HG02798 (cell line): ENCODE data around the gene TRAT1.
"Not testable (repeated sequence)": the region's sequence is repeated elsewhere in the genome, so short reads cannot be mapped to it uniquely, and the experiment has no call there.

ENCODE experiments used
- ATAC-seq: cut with Tn5 transposase; IDR thresholded peaks from one replicate; pipeline ENCODE4 v1.9.1; 2021; ENCODE audit warnings: mild to moderate bottlenecking; ENCODE audit not compliant: unreplicated experiment, poor library complexity

TRAT1 gene, protein sequence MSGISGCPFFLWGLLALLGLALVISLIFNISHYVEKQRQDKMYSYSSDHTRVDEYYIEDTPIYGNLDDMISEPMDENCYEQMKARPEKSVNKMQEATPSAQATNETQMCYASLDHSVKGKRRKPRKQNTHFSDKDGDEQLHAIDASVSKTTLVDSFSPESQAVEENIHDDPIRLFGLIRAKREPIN

DNA sequence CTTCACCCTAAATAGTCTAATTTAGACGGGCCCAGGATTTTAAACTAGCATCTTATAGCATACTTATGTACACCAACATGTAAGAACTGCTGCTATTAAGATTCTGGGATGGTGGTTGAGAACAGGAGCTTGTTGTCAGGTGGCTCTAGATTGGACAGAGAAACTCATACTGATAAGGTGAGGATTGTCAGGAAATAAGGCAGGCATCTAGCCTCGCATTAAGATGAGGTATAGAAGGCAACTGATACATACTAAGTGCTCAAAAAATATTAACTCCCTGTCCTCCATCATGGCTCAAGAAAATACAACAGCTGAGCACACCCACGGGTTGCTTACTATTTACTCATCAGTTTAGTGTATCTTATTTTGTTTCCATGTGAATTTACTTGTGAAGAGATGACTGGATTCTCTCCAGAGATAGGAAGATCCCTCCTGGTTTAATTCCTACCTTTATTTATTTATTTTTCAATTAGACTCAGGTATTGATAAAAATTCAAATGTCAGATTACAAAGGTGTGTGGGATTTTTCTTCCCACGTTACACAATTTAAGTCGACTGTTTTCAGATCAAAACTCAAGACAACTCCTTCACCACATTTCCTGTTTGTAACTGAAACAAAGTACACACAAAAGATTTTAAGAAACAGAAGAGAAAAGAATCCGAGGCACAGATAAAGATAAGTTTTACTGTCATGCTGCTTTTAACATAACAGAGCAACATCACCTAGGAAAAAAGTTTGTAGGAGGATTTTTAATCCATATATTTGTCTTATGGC lies at the start of gene TRAT1:
Gene TRAT1 (plus strand): TSS at position 664 of the 775 bp plus-strand sequence. CDS start 142 bp downstream, outside the sequence.
- no peak for ATAC-seq

DNA sequence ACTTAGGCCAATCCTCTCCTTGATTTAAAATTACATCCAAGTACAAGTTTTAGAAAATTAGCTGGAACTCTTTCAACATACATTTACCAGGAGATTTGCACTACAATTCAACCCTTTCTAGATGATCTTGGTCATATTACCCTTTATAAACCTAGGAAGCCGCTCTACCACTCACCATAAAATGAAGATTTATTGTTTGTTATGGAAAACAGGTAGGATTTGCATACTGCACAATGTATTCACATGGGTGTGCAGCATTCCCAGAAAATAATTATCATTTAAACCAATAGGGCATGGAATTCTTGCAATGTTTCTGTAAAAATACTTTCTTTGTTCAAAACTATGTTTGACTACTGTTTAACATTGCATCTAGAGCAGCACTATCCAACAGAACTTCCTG lies 46.9 kb upstream of the TRAT1 start:
- ATAC-seq = no peak

DNA sequence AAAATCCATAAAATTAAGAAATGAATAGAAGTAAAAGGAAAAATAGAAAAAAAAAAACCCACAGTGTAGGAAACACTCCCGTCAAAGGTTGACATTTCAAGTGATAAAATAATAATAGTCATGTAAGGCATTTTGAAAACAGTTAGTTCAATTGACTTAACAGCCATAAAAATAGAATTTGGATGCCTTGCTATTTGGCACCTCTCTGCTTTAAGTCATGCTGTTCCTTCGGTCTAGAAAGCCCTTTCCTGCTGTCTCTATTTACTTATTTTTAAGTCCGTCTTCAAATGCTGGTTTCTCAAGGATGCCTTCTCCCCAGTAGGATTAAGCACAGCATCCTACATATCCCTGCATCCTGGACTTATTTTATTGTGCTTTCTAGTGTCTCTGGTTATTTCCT lies 43.1 kb upstream of the TRAT1 start:
- no peak for ATAC-seq

DNA sequence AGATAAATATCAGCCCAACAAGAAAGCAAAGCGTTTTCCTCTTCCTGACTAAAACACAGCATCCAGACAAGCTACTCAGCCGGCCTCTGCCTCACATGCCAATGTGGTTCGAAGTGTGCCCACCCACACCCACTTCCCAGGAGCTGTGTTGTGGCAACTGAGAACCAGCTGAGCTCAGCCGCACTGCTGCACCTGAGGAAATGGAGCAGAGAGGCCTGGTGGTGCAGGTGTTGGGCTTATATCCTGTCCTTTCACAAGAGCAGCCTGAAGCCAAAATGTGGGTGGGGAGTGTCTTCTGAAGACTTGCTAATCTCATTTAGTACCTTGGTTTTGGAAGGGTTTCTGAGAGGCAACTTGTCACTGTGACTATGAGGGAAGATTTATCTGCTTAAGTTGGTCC lies 42.4 kb upstream of the TRAT1 start:
- no peak for ATAC-seq

DNA sequence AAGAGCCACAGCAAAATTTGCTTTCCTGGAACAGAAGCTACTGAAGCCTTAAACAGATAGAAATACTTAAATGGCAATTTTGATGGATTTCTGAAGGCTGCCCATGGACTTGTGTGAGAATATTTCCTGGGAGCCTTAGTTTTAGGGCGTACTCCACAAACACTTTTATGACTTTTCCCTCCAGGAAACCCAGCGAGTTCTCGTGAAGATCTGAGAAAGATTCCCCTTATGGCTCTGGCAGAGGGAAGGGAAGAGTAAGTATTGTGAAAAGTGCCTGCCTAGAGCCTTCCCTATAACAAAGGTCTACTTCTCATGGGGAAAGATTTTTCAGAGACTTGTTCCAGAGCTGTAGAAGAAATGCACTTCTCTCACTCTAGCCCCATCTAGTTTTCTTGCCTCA lies 31.1 kb upstream of the TRAT1 start:
- no peak for ATAC-seq

DNA sequence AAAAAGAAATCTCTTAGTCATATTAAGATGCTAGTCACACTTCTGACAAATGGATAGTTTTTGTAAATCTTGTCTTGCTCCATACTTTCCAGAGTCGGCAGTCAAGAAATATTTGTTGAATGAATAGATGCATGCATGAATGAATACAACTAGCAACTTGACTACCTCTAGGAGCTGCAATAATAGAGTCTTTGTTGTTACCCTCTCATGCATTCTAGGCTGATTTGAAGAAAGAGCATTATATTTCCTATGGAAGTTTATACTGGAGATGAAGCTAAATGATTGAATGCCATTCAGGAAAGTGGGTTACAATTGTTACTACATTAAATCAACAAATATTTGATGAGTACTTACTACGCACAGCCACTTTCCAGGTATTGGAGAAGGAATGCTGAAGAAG lies 18.1 kb upstream of the TRAT1 start:
- ATAC-seq = no peak

DNA sequence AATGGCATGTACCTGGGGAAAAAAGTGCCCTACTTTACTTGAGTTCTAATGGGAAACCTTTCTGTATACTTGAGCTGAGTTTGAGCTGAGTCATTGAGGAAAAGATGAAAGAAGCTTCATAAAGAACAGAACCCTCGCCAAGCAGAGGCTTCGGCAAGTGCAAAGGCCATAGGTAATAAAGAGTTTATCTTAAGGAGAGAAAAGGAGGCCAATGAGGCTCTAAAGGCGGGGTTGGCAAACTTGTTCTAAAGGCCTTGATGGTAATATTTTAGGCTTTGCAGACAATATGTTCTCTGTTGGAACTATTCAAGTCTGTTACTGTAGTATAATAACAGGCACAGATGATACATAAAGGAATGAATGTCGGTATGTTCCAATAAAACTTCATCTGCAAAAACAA lies 17.6 kb upstream of the TRAT1 start:
- no peak for ATAC-seq

DNA sequence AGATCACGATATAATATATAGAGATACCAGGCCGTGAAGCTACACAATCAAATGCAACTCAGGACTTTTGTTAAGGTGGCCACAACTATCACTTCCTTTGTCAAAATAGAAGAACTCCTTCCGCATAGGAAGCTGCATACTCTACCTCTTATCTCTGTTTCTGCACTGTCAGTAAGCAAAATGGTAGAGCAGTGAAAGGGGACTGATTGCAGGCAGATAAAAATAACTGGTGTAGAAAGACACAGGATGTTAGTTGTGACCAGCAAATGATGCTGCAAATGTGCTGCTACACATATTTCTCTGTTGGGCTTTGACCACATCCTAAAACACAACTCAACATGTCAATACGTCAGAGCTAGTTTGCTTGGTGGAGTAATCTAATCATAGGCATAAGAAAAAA lies 16.3 kb upstream of the TRAT1 start:
- no peak for ATAC-seq

DNA sequence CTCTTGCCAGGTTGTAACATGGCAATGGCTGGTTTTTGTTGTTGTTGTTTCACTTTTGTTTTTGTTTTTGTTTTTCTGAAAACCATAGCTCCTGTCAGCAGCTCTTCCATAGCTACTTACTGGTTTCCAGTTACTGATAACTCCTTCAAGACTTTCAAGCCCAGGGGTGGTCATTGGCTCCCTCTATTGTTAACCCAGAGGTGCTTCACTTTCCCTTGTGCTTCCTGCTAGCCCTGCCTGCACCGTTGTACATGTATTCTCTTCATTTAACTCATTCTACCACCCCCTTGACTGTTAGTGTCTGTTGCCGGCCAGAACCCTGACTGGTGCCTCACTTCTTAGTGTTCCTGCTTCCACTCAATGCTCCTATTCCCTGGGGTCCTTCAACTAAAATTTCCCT lies 4.2 kb upstream of the TRAT1 start:
- ATAC-seq = peak; percentile 81

DNA sequence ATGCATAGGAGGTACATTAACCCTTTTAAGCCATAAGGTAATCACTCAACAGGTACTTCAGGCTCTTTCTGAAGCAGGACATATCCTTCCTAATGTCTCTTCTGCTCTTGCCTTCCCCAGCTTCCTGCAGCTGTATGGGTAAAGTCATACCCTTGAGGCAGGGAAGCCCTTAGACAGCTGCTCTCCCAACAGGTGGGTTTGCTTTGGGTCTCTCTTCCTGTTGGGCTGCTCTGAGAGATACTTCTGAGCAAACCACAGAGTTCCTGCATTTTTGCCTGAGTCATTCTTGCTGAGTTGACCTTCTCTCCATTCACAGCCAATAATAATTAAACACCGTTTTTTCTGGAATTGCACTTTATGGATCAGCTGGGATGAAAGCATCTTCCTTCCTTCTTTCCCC lies 2.0 kb upstream of the TRAT1 start:
- ATAC-seq = no peak

DNA sequence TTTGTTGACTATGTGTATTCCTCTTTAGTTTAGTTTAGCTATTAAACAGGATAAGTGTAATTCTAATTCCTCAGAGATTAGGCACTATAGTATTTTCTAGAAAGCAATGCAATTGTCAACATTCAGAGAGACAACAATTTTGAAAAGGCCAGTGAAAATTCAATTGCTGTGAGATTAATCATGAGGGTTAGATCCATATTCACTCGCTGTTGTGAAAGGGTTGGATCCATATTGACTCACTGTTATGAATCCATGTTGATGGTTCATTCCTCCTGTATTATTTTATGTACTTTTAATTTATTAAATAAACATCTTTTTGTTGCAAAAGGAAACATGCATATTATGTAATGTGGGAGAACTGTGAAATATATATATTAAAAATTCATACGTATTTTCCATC lies 641 bp downstream of the TRAT1 start:
- no peak for ATAC-seq

DNA sequence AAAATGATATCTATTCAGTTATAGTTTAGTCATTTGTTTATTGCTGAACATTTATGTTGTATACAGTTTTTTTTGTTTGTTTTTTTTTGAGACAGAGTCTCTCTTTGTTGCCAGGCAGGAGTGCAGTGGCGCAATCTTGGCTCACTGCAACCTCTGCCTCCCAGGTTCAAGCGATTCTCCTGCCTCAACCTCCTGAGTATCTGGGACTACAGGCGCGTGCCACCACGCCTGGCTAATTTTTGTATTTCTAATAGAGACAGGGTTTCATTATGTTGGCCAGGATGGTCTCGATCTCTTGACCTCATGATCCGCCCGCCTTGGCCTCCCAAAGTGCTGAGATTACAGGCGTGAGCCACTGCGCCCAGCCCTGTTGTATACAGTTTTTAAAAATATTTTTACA lies 1.2 kb downstream of the TRAT1 start:
- ATAC-seq = not testable (repeated sequence)

DNA sequence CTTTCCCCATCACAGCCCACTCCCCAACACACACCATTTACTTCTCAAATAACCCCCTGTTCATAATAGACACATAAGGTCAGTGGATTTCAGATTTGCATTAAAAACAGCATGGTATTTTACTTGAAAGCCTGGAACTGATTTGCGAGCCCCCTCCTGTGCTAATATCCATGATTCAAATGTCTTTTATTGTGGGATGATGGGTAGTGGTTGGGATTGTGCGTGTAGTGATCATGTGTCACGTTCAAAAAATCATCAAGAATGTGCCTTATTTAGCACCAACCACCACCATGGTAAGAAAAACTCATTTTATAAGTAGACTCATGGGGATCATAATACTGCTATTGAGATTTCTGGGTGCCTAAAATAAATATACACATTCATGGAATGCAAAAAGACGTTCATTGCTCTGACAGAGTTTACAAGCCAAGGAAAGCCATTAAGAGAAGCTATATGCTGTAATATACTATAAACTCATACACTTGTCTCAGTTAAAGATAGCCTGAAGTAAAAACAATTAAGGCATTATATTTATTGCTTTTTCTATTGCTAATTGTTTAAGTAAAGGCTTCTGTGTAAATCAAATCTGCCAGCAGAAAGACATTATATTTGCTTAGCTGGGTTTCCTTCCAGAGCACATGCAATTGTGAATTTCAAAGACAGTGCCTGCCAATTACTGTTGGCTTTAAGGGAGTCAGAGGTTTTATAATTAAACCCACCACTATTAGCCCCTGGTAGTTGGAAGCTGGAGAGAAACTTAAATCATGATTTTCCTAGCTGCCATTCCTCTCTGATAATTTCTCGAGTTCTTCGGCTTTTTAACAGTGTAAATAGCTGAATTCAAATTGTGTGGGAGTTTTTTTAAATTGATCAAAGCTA lies 4.0 kb downstream of the TRAT1 start:
- ATAC-seq = no peak

DNA sequence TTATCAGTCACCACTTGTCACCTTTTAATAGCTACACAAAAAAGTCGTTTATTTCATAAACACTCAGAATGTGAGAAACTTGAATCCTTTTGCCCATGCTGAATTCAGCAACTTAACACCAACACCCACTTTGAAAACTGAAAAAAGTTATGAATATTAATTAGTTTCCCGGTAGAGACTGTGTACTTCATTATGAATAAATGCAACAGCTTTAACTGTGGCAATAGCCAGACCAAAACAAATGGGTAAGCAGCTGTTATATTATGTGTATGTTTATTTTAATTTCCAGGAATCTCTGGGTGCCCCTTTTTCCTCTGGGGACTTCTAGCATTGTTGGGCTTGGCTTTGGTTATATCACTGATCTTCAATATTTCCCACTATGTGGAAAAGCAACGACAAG lies 7.8 kb downstream of the TRAT1 start:
- no peak for ATAC-seq

DNA sequence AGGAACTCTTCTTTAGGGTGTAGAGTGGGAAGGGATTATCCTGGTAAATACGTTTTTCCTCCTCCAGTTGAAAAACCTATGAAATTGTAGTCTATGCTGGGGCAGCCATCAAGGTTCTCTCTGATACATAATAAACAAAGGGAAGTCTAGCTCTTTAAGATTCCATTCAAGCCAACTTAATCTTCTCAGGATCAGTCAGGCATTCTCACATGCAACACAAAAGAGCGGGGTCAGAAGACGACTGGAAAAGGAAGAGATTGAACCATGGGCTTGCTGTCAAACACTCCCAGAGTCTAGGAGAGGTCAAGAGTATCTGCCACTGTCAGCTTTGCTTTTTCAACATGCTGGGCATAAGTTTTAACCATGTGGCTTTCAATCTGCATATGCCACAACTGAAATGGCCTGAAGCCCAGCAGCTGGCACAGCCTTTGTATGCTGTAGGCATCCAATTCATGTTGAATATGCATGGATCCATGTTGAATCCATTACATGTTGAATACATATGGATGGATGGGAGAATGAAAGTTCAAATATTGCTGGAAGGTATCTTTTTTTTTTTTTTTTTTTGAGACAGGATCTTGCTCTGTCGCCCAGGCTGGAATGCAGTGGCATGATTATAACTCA lies 8.5 kb downstream of the TRAT1 start:
- ATAC-seq = no peak

DNA sequence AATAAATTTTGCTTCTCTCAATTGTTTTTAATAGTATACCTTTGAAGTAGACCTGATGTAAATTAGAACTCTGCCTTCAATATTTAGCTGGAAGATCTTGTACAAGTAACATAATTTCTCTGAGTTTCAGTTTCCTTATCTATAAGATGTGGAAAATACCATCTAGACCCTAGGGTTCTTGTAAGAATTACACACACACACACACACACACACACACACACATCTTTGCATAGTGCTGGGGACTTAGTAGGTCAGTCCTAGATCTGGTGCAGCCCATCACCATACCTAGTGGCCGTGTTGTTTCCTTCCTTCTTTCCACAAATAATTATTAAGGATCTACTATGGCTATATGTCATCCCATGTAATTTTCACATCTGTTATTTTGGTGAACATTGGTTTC lies 11.0 kb downstream of the TRAT1 start:
- ATAC-seq = no peak

DNA sequence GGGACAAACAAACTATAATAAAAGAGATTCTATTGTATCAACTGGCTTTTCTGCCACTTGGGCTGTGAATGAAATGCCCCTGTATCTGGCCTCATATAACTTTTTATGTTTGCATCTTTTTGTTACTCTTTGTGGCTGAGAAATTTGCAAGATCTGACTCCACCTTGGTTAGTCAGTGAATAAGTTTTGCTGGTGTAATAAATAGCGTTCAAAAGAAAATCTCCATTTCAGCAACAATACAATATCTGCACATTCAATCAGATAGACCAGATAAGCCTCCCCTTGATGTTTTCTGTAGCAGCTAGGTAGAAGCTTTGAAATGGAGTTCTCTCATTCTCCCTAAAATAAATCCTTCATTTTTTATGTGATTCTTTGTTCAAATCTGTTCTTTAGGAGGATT lies 12.0 kb downstream of the TRAT1 start:
- ATAC-seq = no peak

DNA sequence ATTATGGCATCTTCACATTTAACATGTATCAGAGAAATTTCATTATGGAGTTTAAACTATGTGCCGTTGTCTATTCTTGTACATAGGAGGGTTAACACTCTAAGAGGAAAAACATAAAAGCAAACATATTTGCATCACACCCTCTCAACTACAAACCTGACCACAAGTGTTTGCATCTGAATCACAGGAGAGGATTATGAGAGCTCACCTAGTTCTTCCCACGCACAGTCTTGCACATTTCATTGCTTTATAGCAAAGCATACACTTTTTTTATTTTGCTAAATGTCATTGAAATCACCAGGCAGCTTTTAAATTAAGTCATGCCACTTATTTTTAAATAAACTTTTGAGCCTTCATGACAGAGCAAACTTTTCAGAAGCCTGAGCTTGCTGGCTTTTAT lies 12.5 kb downstream of the TRAT1 start:
- no peak for ATAC-seq

DNA sequence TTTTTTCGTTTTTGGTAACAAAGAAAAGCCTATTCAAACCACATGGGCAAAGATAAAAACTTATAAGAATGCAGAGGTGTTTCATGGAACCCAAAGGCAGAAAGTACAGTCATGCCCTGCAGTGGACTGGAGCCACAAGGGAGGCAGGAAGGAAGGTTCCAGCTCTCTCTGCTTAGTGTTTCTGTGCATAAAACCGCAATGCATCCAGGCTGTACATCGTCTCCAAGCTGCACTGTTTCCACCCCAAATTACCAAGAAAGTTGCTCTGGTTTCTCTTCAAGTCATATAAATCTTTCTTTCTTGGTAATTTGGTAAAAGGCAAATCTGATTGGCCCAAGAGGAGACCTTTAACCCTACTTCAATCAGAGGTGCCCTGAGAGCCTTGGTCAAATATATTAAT lies 15.8 kb downstream of the TRAT1 start:
- ATAC-seq = no peak

DNA sequence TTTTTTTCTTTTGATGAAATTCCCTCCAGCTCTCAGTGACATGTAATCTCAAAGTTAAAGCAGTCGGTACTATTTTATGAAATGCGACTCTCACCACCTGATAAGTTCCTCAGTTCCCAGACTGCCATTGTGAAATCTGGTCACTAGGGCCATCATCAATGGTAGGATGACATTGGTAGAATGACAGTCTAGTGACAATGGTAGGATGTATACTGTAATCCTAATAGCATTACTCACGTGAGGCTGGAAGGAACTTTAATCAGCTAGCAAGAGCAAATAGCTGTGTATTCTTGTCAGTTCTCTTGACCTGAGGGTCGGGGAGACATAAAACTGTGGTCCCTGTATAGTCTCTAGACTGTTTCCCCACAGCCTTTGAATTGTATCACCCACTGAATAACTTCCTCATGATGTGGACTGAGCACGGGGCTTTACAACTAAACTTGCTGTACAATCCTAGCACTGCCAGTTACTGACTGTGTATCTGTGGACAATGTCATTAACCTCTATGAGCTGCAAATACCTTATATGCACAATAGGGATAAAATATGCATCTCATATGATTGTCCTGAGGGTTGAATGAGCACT lies 23.2 kb downstream of the TRAT1 start:
- no peak for ATAC-seq
